RWPE1 (cell line): ENCODE measurements around the gene SVIP.
A peak's percentile ranks its signal among the peaks of the same experiment; 100 is the strongest.

Experiments used
- CTCF ChIA-PET: fragments of 350-600 bp; sonication (Branson Sonifier 250); formaldehyde crosslinking; extraction: SDS; loops from one replicate; lab custom pipeline; 2021; lab: Yijun Ruan, JAX
- POLR2A ChIA-PET: fragments of 400-600 bp; formaldehyde crosslinking; extraction: SDS; loops from one replicate; lab custom pipeline; 2020; ENCODE audit warnings: antibody characterized with exemption; ENCODE audit not compliant: low non-redundant PET; lab: Yijun Ruan, JAX
- DNase-seq: peaks from one replicate; pipeline ENCODE4 v3.0.0; 2012; ENCODE audit warnings: low spot score
- H3K27ac ChIP-seq: fragments of 450-650 bp; 2 replicates; pipeline ENCODE4 v1.5.1; 2017
- CTCF ChIP-seq: fragments of 450-650 bp; conservative IDR thresholded peaks from 2 replicates; pipeline ENCODE4 v1.5.1; 2017; ENCODE audit warnings: low read depth, mild to moderate bottlenecking

The SVIP gene

GRCh38 chr11:22859756-22860155, 30.2 kb upstream of the SVIP start:
- CTCF ChIA-PET: interaction anchor here (0.9 kb wide), 1 partner anchor 161 kb away, joined by 3 read pairs; no protein-coding TSS in a partner anchor
- H3K27ac ChIP-seq: no peak overlapping the region
- no peak for TF ChIP-seq CTCF
- POLR2A ChIA-PET: no interaction called here
- DNase-seq: no peak

- no peak overlapping the region for H3K27ac ChIP-seq
- no peak for DNase-seq
- POLR2A ChIA-PET: no interaction called here
- CTCF ChIA-PET: no interaction called here
- no peak for TF ChIP-seq CTCF
Measured at GRCh38 chr11:22851477-22851876, 21.9 kb upstream of the SVIP start.

DNA sequence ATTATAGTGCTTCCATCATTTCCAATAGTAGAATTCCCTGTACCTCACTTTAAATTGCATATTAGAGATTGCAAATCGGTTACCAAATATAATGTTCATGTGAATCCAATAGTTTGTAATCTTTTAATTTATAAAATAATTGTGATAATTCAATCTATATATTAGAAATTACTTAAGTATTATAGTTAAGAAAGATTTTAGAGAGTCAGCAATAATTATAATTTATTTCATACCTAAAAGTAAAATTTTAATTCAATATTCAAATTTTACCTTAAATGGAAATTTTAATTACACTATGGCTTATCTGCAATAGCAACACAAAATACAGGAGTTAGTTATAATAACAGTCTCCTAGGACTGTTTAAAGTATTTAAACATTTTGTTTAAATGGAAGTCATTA, 17.1 kb upstream of the SVIP start:
- no peak for TF ChIP-seq CTCF
- no peak for DNase-seq
- CTCF ChIA-PET: no interaction called here
- H3K27ac ChIP-seq: no peak overlapping the region
- POLR2A ChIA-PET: no interaction called here

DNA sequence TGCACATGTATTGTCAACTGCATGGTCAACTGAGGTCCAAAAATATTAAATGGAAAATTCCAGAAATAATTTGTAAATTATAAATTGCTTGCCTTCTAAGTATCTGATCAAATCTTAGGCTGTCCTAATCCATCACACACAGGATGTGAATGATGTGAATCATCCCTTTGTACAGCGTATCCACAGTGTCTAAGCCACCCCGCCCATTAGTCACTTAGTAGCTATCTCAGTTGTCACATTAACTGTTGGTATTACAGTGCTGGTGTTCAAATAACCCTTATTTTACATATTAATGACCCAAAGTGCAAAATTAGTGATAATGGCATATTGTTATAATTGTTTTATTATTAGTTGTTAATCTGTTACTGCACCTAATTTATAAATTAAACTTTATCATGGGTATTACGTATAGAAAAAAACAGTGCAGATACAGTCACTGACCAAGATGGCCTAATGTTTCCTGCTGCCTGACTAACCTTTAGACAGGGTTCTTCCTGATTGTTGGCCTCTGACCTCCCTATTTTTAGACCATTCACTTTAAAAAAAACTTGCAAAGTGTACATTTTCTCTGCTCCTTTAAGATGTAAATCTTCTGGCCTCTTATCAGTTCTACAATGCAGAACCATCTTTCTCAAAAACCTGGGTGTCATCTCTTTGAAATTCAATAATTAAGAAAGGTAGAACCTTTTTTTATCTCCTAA, 2.9 kb upstream of the SVIP start:
- H3K27ac ChIP-seq: no peak overlapping the region
- CTCF ChIA-PET: no interaction called here
- no peak for DNase-seq
- no peak for TF ChIP-seq CTCF
- POLR2A ChIA-PET: no interaction called here

- TF ChIP-seq CTCF: peak; percentile 13; the same call in 1 of the 2 replicates
- CTCF ChIA-PET: no interaction called here
- no peak for DNase-seq
- H3K27ac ChIP-seq: no peak overlapping the region
- POLR2A ChIA-PET: interaction anchor here (0.5 to 0.6 kb wide), 2 partner anchors 92 to 154 kb away, joined by 3 read pairs; no protein-coding TSS in a partner anchor
Measured at GRCh38 chr11:22830082-22830414, 447 bp upstream of the SVIP start.

DNA sequence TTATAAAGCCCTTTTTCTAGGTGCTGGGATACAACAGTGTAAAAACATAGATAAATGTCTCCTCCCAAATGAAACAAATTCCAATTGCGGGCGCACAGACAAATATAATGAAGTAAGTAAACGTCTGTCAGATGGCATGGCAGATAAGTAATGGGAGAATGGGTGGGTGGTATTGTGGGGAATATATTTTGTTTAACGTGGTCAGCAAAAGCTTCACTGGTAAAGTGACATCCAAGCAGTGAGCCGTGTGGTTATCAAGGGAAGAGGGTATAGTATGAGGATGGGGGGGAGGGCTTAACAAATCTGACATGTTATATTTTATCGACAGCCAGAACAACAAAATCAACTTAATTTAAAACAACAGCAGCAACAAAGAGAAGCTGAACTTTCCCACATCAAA, 1.2 kb downstream of the SVIP start:
- no peak for TF ChIP-seq CTCF
- ChIA-PET CTCF (interaction anchor here (0.9 kb wide), 1 partner anchor 41 kb away, joined by 3 read pairs; no protein-coding TSS in a partner anchor), POLR2A (no interaction called here)
- H3K27ac ChIP-seq: no peak overlapping the region
- no peak for DNase-seq
